HFF-Myc (cell line): ENCODE measurements around the gene CNN1.

ENCODE experiments used
- DNase-seq: peaks from one replicate; pipeline ENCODE4 v3.0.0-alpha.2; 2011; ENCODE audit warnings: low read depth; ENCODE audit errors: extremely low read depth
- H3K4me3 ChIP-seq: replicated peaks from 2 replicates; pipeline ENCODE4 v1.5.1; 2011; ENCODE audit warnings: low read depth, mild to moderate bottlenecking, control low read depth, low read length
- CTCF ChIP-seq: IDR thresholded peaks from 2 replicates; pipeline ENCODE4 v1.5.1; 2012; ENCODE audit warnings: mild to moderate bottlenecking, low read depth, low read length, control low read depth; ENCODE audit errors: missing control alignments

The CNN1 gene

GRCh38 chr19:11541238-11541637, 2.6 kb downstream of the CNN1 start:
- H3K4me3 ChIP-seq: no peak overlapping the region
- TF ChIP-seq CTCF: no peak
- DNase-seq: no peak

GRCh38 chr19:11547929-11548700, 9.5 kb downstream of the CNN1 start:
- no peak overlapping the region for H3K4me3 ChIP-seq
- TF ChIP-seq CTCF: no peak
- DNase-seq: no peak

GRCh38 chr19:11549386-11549953, 10.8 kb downstream of the CNN1 start:
- H3K4me3 ChIP-seq: no peak overlapping the region

GRCh38 chr19:11550265-11550664, 11.6 kb downstream of the CNN1 start:
- no peak for TF ChIP-seq CTCF
- H3K4me3 ChIP-seq: no peak overlapping the region
- DNase-seq: no peak

More at GRCh38 chr19:11549386-11549953, 10.8 kb downstream of the CNN1 start:
- TF ChIP-seq CTCF: no peak
- no peak for DNase-seq

- no peak overlapping the region for H3K4me3 ChIP-seq
- peak; percentile 55 for TF ChIP-seq CTCF
- DNase-seq: no peak
These were observed 13.1 kb downstream of the CNN1 start for GRCh38 chr19:11551603-11552235.

- no peak for TF ChIP-seq CTCF
- no peak overlapping the region for H3K4me3 ChIP-seq
- DNase-seq: no peak
These were observed 14.2 kb downstream of the CNN1 start for GRCh38 chr19:11552666-11553372.
